Fibroblast of lung (primary cell): ENCODE results near the gene ITK.

ENCODE experiments used
- EZH2 ChIP-seq: IDR thresholded peaks from 2 replicates; pipeline ENCODE4 v1.5.1; 2012; ENCODE audit warnings: low read length, control low read depth, mild to moderate bottlenecking; ENCODE audit errors: missing control alignments
- TF ChIP-seq, protein P1 (sequence below), 2 donors: IDR thresholded peaks in 1 of 2; conservative IDR thresholded peaks in 1 of 2; 1 replicate in 1 of 2; 2 replicates in 1 of 2; pipeline ENCODE4 v1.5.1; 2011 to 2012; ENCODE audit warnings: low read length in 2 of 2, control low read depth in 1 of 2, inconsistent platforms in 1 of 2, low read depth in 1 of 2, mild to moderate bottlenecking in 1 of 2

DNA sequence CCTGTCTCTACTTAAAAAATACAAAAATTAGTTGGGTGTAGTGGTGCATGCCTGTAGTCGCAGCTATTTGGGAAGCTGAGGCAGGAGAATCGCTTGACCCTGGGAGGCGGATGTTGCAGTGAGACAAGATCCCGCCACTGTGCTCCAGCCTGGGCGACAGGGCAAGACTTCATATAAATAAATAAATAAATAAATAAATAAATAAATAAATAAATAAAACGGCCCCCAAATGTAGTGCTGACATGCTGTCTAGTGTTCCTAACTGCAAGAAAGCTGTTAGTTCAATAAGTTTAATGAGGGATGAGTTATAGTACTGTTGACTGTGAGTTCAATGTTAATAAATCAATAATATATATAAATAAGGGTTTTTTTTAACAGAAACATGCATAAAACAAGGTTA, 77.8 kb downstream of the ITK start:
- TF ChIP-seq, protein P1, sequence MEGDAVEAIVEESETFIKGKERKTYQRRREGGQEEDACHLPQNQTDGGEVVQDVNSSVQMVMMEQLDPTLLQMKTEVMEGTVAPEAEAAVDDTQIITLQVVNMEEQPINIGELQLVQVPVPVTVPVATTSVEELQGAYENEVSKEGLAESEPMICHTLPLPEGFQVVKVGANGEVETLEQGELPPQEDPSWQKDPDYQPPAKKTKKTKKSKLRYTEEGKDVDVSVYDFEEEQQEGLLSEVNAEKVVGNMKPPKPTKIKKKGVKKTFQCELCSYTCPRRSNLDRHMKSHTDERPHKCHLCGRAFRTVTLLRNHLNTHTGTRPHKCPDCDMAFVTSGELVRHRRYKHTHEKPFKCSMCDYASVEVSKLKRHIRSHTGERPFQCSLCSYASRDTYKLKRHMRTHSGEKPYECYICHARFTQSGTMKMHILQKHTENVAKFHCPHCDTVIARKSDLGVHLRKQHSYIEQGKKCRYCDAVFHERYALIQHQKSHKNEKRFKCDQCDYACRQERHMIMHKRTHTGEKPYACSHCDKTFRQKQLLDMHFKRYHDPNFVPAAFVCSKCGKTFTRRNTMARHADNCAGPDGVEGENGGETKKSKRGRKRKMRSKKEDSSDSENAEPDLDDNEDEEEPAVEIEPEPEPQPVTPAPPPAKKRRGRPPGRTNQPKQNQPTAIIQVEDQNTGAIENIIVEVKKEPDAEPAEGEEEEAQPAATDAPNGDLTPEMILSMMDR (conservative IDR thresholded peaks at IDR 0.05 in 1 of 2, IDR thresholded peaks at IDR 0.05 in 1 of 2; ENCODE audit: low read depth in 1 of 2, low read length in 2 of 2), result no peak
- TF ChIP-seq EZH2, result no peak
